RCC 7860 (cell line): ENCODE data around the gene TMEM134.
"Not testable (repeated sequence)": the region's sequence is repeated elsewhere in the genome, so short reads cannot be mapped to it uniquely, and the experiment has no call there.

Source experiments
- DNase-seq: peaks from one replicate; pipeline ENCODE4 v3.0.0-alpha.2; 2015; ENCODE audit warnings: low spot score
- FAIRE-seq: peaks from 2 replicates; lab custom pipeline; 2012; peaks lifted over from hg19 to GRCh38; lab: Jason Lieb, UNC

TMEM134 gene

GRCh38 chr11:67428052-67429001, 40.7 kb downstream of the TMEM134 start, which contains the start of gene RPS6KB2:
RPS6KB2 (plus strand) TSS chr11:67428494; CDS start chr11:67428546, 52 bp downstream.
- peak; percentile 86 for DNase-seq
- FAIRE-seq, result no peak

- DNase-seq, FAIRE-seq: not testable (repeated sequence)
These were observed 41.6 kb downstream of the TMEM134 start for GRCh38 chr11:67427364-67427859.

- FAIRE-seq (no peak), DNase-seq (no peak)
These were observed 45.0 kb downstream of the TMEM134 start for GRCh38 chr11:67423891-67424613.

- DNase-seq (no peak), FAIRE-seq (no peak)
These were observed 45.6 kb downstream of the TMEM134 start for GRCh38 chr11:67423466-67423865.

- FAIRE-seq, result no peak
- DNase-seq, result no peak
These were observed 46.2 kb downstream of the TMEM134 start for GRCh38 chr11:67422891-67423290.

GRCh38 chr11:67421430-67422031, 47.5 kb downstream of the TMEM134 start:
- FAIRE-seq (no peak), DNase-seq (no peak)

GRCh38 chr11:67420646-67421429, 48.2 kb downstream of the TMEM134 start:
- no peak for FAIRE-seq
- peak; percentile 69 for DNase-seq

GRCh38 chr11:67420147-67420645, 48.9 kb downstream of the TMEM134 start:
- DNase-seq (no peak), FAIRE-seq (no peak)

GRCh38 chr11:67419325-67420049, 49.6 kb downstream of the TMEM134 start:
- DNase-seq (no peak), FAIRE-seq (no peak)

- no peak for FAIRE-seq
- no peak for DNase-seq
These were observed 50.4 kb downstream of the TMEM134 start for GRCh38 chr11:67418476-67419281.

GRCh38 chr11:67417425-67417824, 51.6 kb downstream of the TMEM134 start:
- FAIRE-seq, result no peak

GRCh38 chr11:67416416-67417335, 52.4 kb downstream of the TMEM134 start:
- no peak for FAIRE-seq
- DNase-seq, result no peak

More at GRCh38 chr11:67417425-67417824, 51.6 kb downstream of the TMEM134 start:
- DNase-seq, result no peak

- no peak for FAIRE-seq
- DNase-seq, result no peak
These were observed 53.3 kb downstream of the TMEM134 start, which contains the start of gene CARNS1 for GRCh38 chr11:67415501-67416304. CARNS1 (plus strand) TSS chr11:67415678; CDS start chr11:67416200, 522 bp downstream.

GRCh38 chr11:67413266-67413849, 55.7 kb downstream of the TMEM134 start:
- DNase-seq, result no peak
- FAIRE-seq, result no peak

GRCh38 chr11:67412495-67413179, 56.4 kb downstream of the TMEM134 start:
- no peak for DNase-seq
- no peak for FAIRE-seq

GRCh38 chr11:67411785-67412152, 57.3 kb downstream of the TMEM134 start:
- DNase-seq (no peak), FAIRE-seq (no peak)
